Islet precursor cell (in vitro differentiated cells): ENCODE measurements around the gene RNGTT.
A peak's percentile ranks its signal among the peaks of the same experiment; 100 is the strongest.
"Not testable (repeated sequence)": the region's sequence is repeated elsewhere in the genome, so short reads cannot be mapped to it uniquely, and the experiment has no call there.

Experiments used
- DNase-seq: peaks from one replicate; pipeline ENCODE4 v3.0.0-alpha.2; 2018

The RNGTT gene

GRCh38 chr6:88785478-88785877 is 177.9 kb downstream of the RNGTT start:
- no peak for DNase-seq

GRCh38 chr6:88780714-88781389 is 182.6 kb downstream of the RNGTT start:
- DNase-seq = peak; percentile 68

GRCh38 chr6:88775866-88776571 is 187.4 kb downstream of the RNGTT start:
- DNase-seq = no peak

GRCh38 chr6:88768114-88768513 is 195.3 kb downstream of the RNGTT start:
- DNase-seq = not testable (repeated sequence)

- no peak for DNase-seq
These were observed 199.3 kb downstream of the RNGTT start for GRCh38 chr6:88764081-88764480.

- no peak for DNase-seq
These were observed 200.3 kb downstream of the RNGTT start for GRCh38 chr6:88763160-88763559.

- no peak for DNase-seq
These were observed 202.0 kb downstream of the RNGTT start for GRCh38 chr6:88761237-88762031.

GRCh38 chr6:88760091-88760490 is 203.3 kb downstream of the RNGTT start:
- DNase-seq = no peak

GRCh38 chr6:88750936-88751335 is 212.5 kb downstream of the RNGTT start:
- DNase-seq = no peak

GRCh38 chr6:88749849-88750248 is 213.6 kb downstream of the RNGTT start:
- no peak for DNase-seq

- no peak for DNase-seq
These were observed 215.3 kb downstream of the RNGTT start for GRCh38 chr6:88748141-88748540.

GRCh38 chr6:88741939-88742338 is 221.5 kb downstream of the RNGTT start:
- DNase-seq = no peak

GRCh38 chr6:88741071-88741470 is 222.3 kb downstream of the RNGTT start:
- DNase-seq = no peak

GRCh38 chr6:88734544-88734943 is 228.9 kb downstream of the RNGTT start:
- no peak for DNase-seq

- peak; percentile 88 for DNase-seq
These were observed 232.8 kb downstream of the RNGTT start for GRCh38 chr6:88730611-88731011.

GRCh38 chr6:88728756-88729155 is 234.7 kb downstream of the RNGTT start:
- peak; percentile 64 for DNase-seq

- not testable (repeated sequence) for DNase-seq
These were observed 237.0 kb downstream of the RNGTT start for GRCh38 chr6:88726409-88726808.

GRCh38 chr6:88725111-88725975 is 238.1 kb downstream of the RNGTT start:
- peak; percentile 88 for DNase-seq

GRCh38 chr6:88722686-88723085 is 240.7 kb downstream of the RNGTT start:
- no peak for DNase-seq

GRCh38 chr6:88716399-88716798 is 247.0 kb downstream of the RNGTT start:
- DNase-seq = not testable (repeated sequence)

GRCh38 chr6:88712243-88712936 is 251.0 kb downstream of the RNGTT start:
- peak; percentile 54 for DNase-seq

- DNase-seq = no peak
These were observed 253.6 kb downstream of the RNGTT start for GRCh38 chr6:88709819-88710246.
